ENCODE results near the gene EGR1.

The EGR1 gene

GRCh38 chr5:138438003-138438723 lies 27.1 kb upstream of the EGR1 start:
- H3K27ac ChIP-seq (replicated peaks) = no peak overlapping the region
- no peak overlapping the region for H3K4me3 ChIP-seq (replicated peaks; ENCODE audit: insufficient read depth, low read length)
- no peaks in the 10 kb centered on the region for H3K27me3 ChIP-seq (ENCODE audit: insufficient read depth, poor library complexity, severe bottlenecking)
- TF ChIP-seq REST (IDR thresholded peaks at IDR 0.05; ENCODE audit: insufficient replicate concordance, low read depth) (no peak), GABPA (IDR thresholded peaks at IDR 0.05; ENCODE audit: low read depth) (no peak), CTCF (IDR thresholded peaks at IDR 0.05; ENCODE audit: insufficient read depth, low read length) (no peak), POLR2AphosphoS5 (IDR thresholded peaks at IDR 0.05; ENCODE audit: low read depth) (no peak), SPI1 (IDR thresholded peaks at IDR 0.05; ENCODE audit: borderline replicate concordance, low read depth) (no peak)
- DNase-seq (ENCODE audit: low read depth in 1 of 2, low spot score in 1 of 2) = no peak

GRCh38 chr5:138438724-138439476 lies 26.4 kb upstream of the EGR1 start, which contains the start of gene REEP2:
Gene REEP2, plus strand, starts transcription at chr5:138439057. Its CDS starts 152 bp downstream, at chr5:138439209.
- no peak within 1 kb of the TSS for H3K4me3 ChIP-seq (replicated peaks; ENCODE audit: insufficient read depth, low read length)
- no peak within 1 kb of the TSS for H3K27ac ChIP-seq (replicated peaks)
- TF ChIP-seq CTCF (IDR thresholded peaks at IDR 0.05; ENCODE audit: insufficient read depth, low read length) = no peak
- no peak for TF ChIP-seq SPI1 (IDR thresholded peaks at IDR 0.05; ENCODE audit: borderline replicate concordance, low read depth)
- TF ChIP-seq REST (IDR thresholded peaks at IDR 0.05; ENCODE audit: insufficient replicate concordance, low read depth) = no peak
- TF ChIP-seq GABPA (IDR thresholded peaks at IDR 0.05; ENCODE audit: low read depth) = no peak
- TF ChIP-seq POLR2AphosphoS5 (IDR thresholded peaks at IDR 0.05; ENCODE audit: low read depth) = no peak
- DNase-seq (ENCODE audit: low read depth in 1 of 2, low spot score in 1 of 2) = peak in 1 of 2 experiments; percentile 10
- H3K27me3 ChIP-seq (ENCODE audit: insufficient read depth, poor library complexity, severe bottlenecking) = no peaks in the 10 kb centered on the region

- H3K27ac ChIP-seq (replicated peaks) = no peak overlapping the region
- no peak overlapping the region for H3K4me3 ChIP-seq (replicated peaks; ENCODE audit: insufficient read depth, low read length)
- DNase-seq (ENCODE audit: low read depth in 1 of 2, low spot score in 1 of 2) = no peak
- TF ChIP-seq SPI1 (IDR thresholded peaks at IDR 0.05; ENCODE audit: borderline replicate concordance, low read depth) (no peak), CTCF (IDR thresholded peaks at IDR 0.05; ENCODE audit: insufficient read depth, low read length) (no peak), POLR2AphosphoS5 (IDR thresholded peaks at IDR 0.05; ENCODE audit: low read depth) (no peak), GABPA (IDR thresholded peaks at IDR 0.05; ENCODE audit: low read depth) (no peak), REST (IDR thresholded peaks at IDR 0.05; ENCODE audit: insufficient replicate concordance, low read depth) (no peak)
- no peaks in the 10 kb centered on the region for H3K27me3 ChIP-seq (ENCODE audit: insufficient read depth, poor library complexity, severe bottlenecking)
These were observed 25.7 kb upstream of the EGR1 start for GRCh38 chr5:138439477-138440158.

Data from HL-60 (cell line).